ENCODE data around the gene CGB1.

CGB1 gene

GRCh38 chr19:49085020-49085867 lies 48.5 kb upstream of the CGB1 start, which contains the start of gene SNRNP70 (continued):
- peak; percentile 73 for TF ChIP-seq ZNF610 (tag by site-specific recombination; IDR thresholded peaks at IDR 0.05; ENCODE audit: borderline replicate concordance)
- TF ChIP-seq ZNF549 (tag by site-specific recombination; IDR thresholded peaks at IDR 0.05), result no peak
- peak; percentile 66 for TF ChIP-seq ZNF2 (tag by site-specific recombination; IDR thresholded peaks at IDR 0.05)
- peak; percentile 28; the same call in 1 of the 2 replicates for TF ChIP-seq ZNF148 (tag by site-specific recombination; IDR thresholded peaks at IDR 0.05; ENCODE audit: borderline replicate concordance)
- peak; percentile 91 for TF ChIP-seq PATZ1 (tag by site-specific recombination; IDR thresholded peaks at IDR 0.05)
- TF ChIP-seq PRDM6 (tag by site-specific recombination; IDR thresholded peaks at IDR 0.05), result no peak
- no peak for TF ChIP-seq ZNF544 (tag by site-specific recombination; IDR thresholded peaks at IDR 0.05)
- TF ChIP-seq ZNF558 (tag by site-specific recombination; IDR thresholded peaks at IDR 0.05), result no peak
- no peak for TF ChIP-seq ZNF530 (tag by site-specific recombination; IDR thresholded peaks at IDR 0.05; ENCODE audit: low read depth)
- TF ChIP-seq ZNF704 (tag by site-specific recombination; IDR thresholded peaks at IDR 0.05), result no peak
- TF ChIP-seq TCF7L2 (IDR thresholded peaks at IDR 0.05; ENCODE audit: borderline replicate concordance, low read depth, low read length), result no peak
- peak; percentile 42; the same call in 1 of the 2 replicates for TF ChIP-seq ZEB2 (tag by site-specific recombination; IDR thresholded peaks at IDR 0.05)
- peak; percentile 83; the same call in 1 of the 2 replicates for TF ChIP-seq ZNF391 (tag by site-specific recombination; IDR thresholded peaks at IDR 0.05; ENCODE audit: borderline replicate concordance, low read depth)
- peak; percentile 98 for TF ChIP-seq GLIS2 (tag by site-specific recombination; IDR thresholded peaks at IDR 0.05)
- TF ChIP-seq OVOL3 (tag by site-specific recombination; IDR thresholded peaks at IDR 0.05), result peak; percentile 92
- peak; percentile 95 for TF ChIP-seq SP3 (tag by site-specific recombination; IDR thresholded peaks at IDR 0.05)
- peak; percentile 89 for TF ChIP-seq ZSCAN30 (tag by site-specific recombination; IDR thresholded peaks at IDR 0.05)
- TF ChIP-seq ZNF76 (tag by site-specific recombination; IDR thresholded peaks at IDR 0.05; ENCODE audit: borderline replicate concordance, low read depth), result peak; percentile 97; the same call in 1 of the 2 replicates
- peak; percentile 27; the same call in 1 of the 2 replicates for TF ChIP-seq GFI1B (tag by site-specific recombination; IDR thresholded peaks at IDR 0.05)
- 0 out of 2 replicates have a peak, but pooled peaks have one; percentile 36 for TF ChIP-seq ZNF423 (tag by site-specific recombination; IDR thresholded peaks at IDR 0.05)
- TF ChIP-seq ZNF664 (tag by site-specific recombination; IDR thresholded peaks at IDR 0.05), result peak; percentile 14; the same call in 1 of the 2 replicates
- TF ChIP-seq KLF17 (tag by site-specific recombination; IDR thresholded peaks at IDR 0.05), result peak; percentile 90; the same call in 1 of the 2 replicates
- 0 out of 2 replicates have a peak, but pooled peaks have one; percentile 23 for TF ChIP-seq ZNF623 (tag by site-specific recombination; IDR thresholded peaks at IDR 0.05)
- no peak for TF ChIP-seq ZNF221 (tag by site-specific recombination; IDR thresholded peaks at IDR 0.05; ENCODE audit: borderline replicate concordance)
- TF ChIP-seq INSM2 (tag by site-specific recombination; IDR thresholded peaks at IDR 0.05), result peak; percentile 82
- TF ChIP-seq ZNF768 (tag by site-specific recombination; IDR thresholded peaks at IDR 0.05), result no peak; the same call in 1 of the 2 replicates
- TF ChIP-seq ZNF843 (tag by site-specific recombination; IDR thresholded peaks at IDR 0.05), result peak; percentile 81
- peak; percentile 82 for TF ChIP-seq SCRT2 (tag by site-specific recombination; IDR thresholded peaks at IDR 0.05)
- TF ChIP-seq GLI4 (tag by site-specific recombination; IDR thresholded peaks at IDR 0.05), result peak; percentile 94
